ENCODE results near the gene C1orf115.
A peak's percentile ranks its signal among the peaks of the same experiment; 100 is the strongest.
"Not testable (repeated sequence)": the region's sequence is repeated elsewhere in the genome, so short reads cannot be mapped to it uniquely, and the experiment has no call there.

The C1orf115 gene

GRCh38 chr1:220727519-220727918, 37.4 kb downstream of the C1orf115 start:
- no peak for DNase-seq

- DNase-seq: no peak
Observed at GRCh38 chr1:220730486-220730885, 40.3 kb downstream of the C1orf115 start.

GRCh38 chr1:220732137-220732536, 42.0 kb downstream of the C1orf115 start:
- DNase-seq: no peak

- DNase-seq: peak; percentile 72
Observed at GRCh38 chr1:220732621-220733020, 42.5 kb downstream of the C1orf115 start.

GRCh38 chr1:220733086-220733601, 43.0 kb downstream of the C1orf115 start:
- peak; percentile 95 for DNase-seq

GRCh38 chr1:220734571-220735326, 44.6 kb downstream of the C1orf115 start:
- DNase-seq: no peak

- DNase-seq: not testable (repeated sequence)
Observed at GRCh38 chr1:220736283-220736682, 46.1 kb downstream of the C1orf115 start.

- DNase-seq: no peak
Observed at GRCh38 chr1:220741349-220741748, 51.2 kb downstream of the C1orf115 start.

GRCh38 chr1:220741825-220742224, 51.7 kb downstream of the C1orf115 start:
- no peak for DNase-seq

GRCh38 chr1:220742520-220742919, 52.4 kb downstream of the C1orf115 start:
- no peak for DNase-seq

- DNase-seq: no peak
Observed at GRCh38 chr1:220746851-220747250, 56.7 kb downstream of the C1orf115 start.

- DNase-seq: no peak
Observed at GRCh38 chr1:220747437-220748088, 57.4 kb downstream of the C1orf115 start.

GRCh38 chr1:220748089-220748934, 58.1 kb downstream of the C1orf115 start, which contains the start of gene MTARC2:
TSS of gene MTARC2 (plus strand) at chr1:220748322. CDS start at chr1:220748532, 210 bp downstream.
- DNase-seq: no peak
